Renal cortex interstitium (tissue), 11 donors: ENCODE data around the gene LGALS7B. TPM values are rescaled to one million over a fixed set of nuclear protein-coding genes. Genes with fewer than 3 reads are reported as not detected.
"Not testable (repeated sequence)": the region's sequence is repeated elsewhere in the genome, so short reads cannot be mapped to it uniquely, and the experiment has no call there.

Experiments used
- DNase-seq, 11 donors: peaks; one replicate each; pipeline ENCODE4 v3.0.0-alpha.2; 2013; ENCODE audit warnings: low read depth in 9 of 11, low spot score in 4 of 11; ENCODE audit errors: extremely low read depth in 1 of 11
- polyA plus RNA-seq, 3 donors: library from polyadenylated mRNA; unstranded; fragments of 120-200 nt; gene quantifications; one replicate each; pipeline ENCODE4 v1.2.1, GENCODE V29; 2013; ENCODE audit not compliant: insufficient read length in 3 of 3

The LGALS7B gene
- polyA plus RNA-seq, 3 donors = 0.57 to 2.5 TPM; not detected in 1

DNA sequence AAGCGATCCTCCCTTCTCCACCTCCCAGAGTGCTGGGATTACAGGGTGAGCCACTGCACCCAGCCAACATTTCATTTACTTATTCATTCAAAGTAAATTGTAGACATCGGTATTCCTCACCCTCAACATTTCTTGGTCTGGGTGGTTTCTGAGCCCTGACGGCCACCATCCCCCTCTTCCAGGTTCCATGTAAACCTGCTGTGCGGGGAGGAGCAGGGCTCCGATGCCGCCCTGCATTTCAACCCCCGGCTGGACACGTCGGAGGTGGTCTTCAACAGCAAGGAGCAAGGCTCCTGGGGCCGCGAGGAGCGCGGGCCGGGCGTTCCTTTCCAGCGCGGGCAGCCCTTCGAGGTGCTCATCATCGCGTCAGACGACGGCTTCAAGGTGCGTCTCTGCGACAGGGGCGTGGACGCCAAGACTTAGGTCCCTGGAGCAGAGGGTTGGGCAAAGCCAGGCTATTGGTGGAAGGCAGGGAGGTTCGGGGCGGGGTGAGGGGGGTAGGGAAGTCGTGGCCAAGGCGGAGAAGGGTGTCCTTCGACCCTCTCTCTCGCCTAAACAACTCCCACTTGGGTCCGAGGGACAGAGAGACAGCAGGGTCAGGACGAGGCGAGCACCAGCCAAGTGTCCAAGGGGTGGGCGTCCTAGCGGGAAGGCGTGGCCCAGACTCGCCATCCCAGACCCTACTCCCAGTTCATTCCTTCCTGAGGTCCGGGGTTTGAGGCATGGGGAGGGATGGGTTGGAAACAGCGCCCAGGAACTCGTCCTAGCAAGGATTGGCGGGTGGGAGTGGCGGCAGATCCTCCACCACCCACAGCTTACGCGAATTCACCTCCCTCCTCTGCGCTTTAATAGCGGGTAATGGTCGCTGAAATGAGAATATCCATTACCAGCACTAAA, 1.8 kb downstream of the LGALS7B start:
- not testable (repeated sequence) for DNase-seq

DNA sequence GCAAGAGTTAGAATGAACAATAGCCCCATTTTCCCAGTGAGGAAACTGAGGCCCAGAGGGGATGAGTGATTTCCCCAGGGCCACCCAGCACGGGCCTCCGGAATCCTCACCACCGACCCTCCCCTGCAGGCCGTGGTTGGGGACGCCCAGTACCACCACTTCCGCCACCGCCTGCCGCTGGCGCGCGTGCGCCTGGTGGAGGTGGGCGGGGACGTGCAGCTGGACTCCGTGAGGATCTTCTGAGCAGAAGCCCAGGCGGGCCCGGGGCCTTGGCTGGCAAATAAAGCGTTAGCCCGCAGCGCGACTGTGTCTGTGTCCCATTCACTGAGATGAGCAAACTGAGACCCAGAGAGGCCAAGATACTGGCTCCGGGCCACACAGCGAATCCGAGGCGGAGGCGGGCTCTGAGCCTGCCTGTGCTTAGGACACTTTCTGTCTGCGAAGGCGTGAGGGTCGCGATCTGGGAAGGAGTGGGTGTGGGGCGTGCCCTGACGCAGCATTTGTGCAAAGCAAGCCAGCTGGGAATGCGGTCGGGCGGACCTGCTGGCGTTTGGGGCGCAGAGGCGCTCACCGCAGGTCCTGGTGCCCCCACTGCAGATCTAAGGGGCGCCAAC, 2.6 kb downstream of the LGALS7B start:
- DNase-seq = not testable (repeated sequence)

GRCh38 chr19:38792250-38793111, 3.5 kb downstream of the LGALS7B start:
- peak in 3 of 11 donors; percentile 20 to 29 (median 22) for DNase-seq

DNA sequence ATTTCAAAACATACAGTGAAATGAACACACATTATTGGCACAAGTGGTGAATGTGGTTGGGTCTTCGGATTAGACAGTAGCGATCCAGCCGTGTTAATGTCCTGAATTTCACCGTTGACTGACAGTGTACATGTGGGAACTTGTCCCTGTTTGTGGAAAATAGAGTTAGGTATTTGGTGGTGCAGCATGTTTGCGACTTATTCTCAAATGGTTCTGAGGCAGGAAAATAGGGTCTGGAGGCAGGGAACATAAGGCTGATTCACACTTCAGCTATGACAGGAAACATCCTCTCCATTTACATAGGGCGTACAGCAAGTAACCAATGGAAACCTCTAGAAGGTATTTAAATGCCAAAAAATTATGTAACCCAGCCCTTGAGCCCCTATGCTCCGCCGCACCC, 4.2 kb downstream of the LGALS7B start:
- no peak for DNase-seq

GRCh38 chr19:38793671-38794070, 4.7 kb downstream of the LGALS7B start:
- no peak for DNase-seq

- no peak for DNase-seq
Observed at GRCh38 chr19:38795549-38795948, 6.5 kb downstream of the LGALS7B start.

DNA sequence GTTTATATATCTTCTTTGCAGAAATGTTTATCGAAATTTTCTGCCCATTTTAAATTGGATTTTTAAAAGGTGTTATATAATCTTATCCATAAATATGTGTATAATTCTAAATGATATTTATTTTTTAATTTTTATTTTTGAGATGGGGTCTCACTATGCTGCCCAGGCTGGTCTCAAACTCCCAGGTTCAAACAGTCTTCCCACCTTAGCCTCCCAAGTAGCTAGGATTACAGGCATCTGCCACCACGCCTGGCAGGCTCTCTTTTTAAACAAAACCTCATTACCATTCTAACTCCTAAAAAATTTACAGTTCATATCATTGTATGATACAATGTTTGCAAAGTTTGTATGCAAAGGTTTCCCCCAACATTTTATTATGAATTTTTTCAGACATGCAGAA, 7.2 kb downstream of the LGALS7B start:
- no peak for DNase-seq

GRCh38 chr19:38797781-38798180, 8.8 kb downstream of the LGALS7B start:
- not testable (repeated sequence) for DNase-seq

GRCh38 chr19:38799104-38799503, 10.1 kb downstream of the LGALS7B start:
- DNase-seq = no peak

- no peak for DNase-seq
Observed at GRCh38 chr19:38800577-38801347, 11.8 kb downstream of the LGALS7B start.

GRCh38 chr19:38801359-38802095, 12.5 kb downstream of the LGALS7B start:
- no peak for DNase-seq

DNA sequence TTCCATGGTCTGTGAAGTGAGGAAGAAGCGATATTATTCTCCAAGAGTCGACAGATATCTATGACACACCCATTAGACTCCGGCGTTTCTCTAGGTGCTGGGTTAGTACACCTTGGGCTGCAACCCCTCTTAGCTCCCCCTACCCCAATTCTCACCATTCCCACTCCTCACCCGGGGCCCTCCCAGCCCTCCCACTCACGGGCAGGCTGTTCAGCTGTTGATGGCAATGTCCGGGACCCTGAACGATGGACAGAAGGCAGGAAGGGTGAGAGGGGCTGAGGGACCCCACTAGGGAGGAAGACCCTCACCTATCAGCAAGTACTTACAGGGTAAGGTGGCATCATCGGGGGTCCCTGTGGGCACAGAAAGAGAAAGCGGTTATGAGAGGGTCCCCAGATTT, 14.5 kb downstream of the LGALS7B start:
- no peak for DNase-seq

- DNase-seq = no peak
Observed at GRCh38 chr19:38805180-38805579, 16.2 kb downstream of the LGALS7B start.

DNA sequence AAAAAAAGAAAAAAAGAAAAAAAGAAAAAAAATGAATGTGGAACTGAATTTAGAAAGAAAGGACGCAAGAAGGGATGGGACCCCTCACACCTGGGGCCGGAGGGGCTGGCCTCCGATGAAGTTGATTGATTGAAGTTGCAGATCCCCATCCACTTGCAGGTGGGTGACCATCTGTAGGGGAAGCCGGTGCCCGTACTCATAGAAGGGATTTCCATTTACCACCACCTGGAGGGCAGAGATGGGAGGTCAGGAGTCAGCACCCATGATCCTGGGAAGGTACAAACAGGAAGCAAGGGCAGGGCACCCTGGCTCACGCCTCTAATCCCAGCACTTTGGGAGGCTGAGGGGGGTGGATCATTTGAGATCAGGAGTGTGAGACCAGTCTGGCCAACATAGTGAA, 17.4 kb downstream of the LGALS7B start:
- DNase-seq = no peak

- DNase-seq = not testable (repeated sequence)
Observed at GRCh38 chr19:38807374-38808098, 18.5 kb downstream of the LGALS7B start.

DNA sequence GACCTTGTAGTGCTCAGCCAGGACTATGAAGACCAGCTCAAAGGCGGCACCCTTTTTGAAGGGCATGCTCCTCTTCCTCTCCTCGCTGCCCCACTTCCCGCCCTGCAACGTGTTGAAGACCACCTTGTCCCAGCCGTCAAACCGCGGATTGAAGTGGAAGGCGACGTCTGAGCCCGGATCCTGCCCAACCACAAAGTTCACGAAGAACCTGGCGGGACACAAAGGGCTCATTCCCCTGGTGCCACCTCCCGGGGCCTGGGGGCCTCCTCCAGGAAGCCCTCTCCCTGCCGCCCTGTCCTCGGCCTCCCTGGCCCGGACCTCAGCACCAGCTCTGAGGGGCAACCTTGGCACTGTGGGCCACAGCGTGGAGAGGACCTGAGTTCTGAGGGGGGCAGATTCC, 19.7 kb downstream of the LGALS7B start:
- DNase-seq = no peak

DNA sequence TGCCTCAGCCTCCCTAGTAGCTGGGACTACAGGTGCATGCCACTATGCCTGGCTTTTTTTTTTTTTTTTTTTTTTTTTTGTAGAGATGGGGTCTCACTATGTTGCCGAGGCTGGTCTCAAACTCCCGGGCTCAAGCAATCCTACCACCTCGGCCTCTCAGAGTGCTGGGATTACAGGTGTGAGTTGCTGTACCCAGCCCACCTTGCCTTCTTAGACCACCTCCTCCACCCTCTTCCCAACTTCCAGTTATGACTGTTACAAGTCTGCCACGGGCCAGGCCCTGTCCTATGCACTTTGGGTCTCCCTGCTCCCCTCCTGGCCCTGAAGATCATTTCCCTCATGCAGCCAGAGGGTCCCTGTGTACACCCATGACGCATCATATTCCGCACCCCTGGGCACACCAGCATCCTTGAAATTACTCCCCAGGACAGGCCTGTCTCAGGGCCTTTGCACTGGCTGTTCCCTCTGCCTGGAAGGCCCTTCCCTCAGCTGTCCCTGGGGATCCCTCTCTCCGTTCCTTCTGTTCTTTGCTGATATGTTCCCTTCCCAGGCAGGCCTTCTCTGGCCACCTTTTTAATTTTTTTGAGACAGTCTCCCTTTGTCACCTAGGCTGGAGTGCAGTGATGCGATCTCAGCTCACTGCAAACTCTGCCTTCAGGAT, 20.7 kb downstream of the LGALS7B start:
- DNase-seq = no peak
